ENCODE results near the gene FAM50A.

DNA sequence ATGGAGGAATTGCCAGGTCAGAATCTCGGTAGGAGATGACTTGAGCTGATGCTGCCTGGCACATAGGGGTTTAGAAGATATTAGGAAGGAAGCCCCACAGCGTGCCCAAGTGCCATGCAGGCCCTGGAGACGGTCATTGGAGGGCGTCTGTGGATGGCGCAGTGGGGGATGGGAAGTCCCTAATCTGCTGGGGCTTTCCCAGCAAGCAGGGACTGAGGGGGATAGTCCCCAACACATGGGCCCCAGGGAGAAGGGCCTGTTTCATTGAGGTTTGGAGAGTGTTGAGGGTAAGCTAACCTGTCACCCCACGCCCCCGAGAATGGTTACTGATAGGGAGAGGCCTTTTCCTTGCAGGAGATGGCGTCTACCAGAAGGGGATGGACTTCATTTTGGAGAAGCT lies 24.8 kb upstream of the FAM50A start:
- TF ChIP-seq POLR2A (IDR thresholded peaks at IDR 0.05; ENCODE audit: low read depth) (no peak), POLR2AphosphoS5 (IDR thresholded peaks at IDR 0.05) (no peak)

All from esophagus muscularis mucosa (tissue), 2 donors.